ENCODE measurements around the gene SHC3. TPM values are rescaled to one million over a fixed set of nuclear protein-coding genes. Genes with fewer than 3 reads are reported as not detected.

SHC3 gene
- total RNA-seq, 1 donor from 2014 or later, result 0.05 TPM

- no peak for DNase-seq (ENCODE audit: low read depth)
These were observed 211.5 kb downstream of the SHC3 start for GRCh38 chr9:88966894-88967676.

GRCh38 chr9:88965473-88965872, 213.1 kb downstream of the SHC3 start:
- DNase-seq (ENCODE audit: low read depth), result no peak

DNA sequence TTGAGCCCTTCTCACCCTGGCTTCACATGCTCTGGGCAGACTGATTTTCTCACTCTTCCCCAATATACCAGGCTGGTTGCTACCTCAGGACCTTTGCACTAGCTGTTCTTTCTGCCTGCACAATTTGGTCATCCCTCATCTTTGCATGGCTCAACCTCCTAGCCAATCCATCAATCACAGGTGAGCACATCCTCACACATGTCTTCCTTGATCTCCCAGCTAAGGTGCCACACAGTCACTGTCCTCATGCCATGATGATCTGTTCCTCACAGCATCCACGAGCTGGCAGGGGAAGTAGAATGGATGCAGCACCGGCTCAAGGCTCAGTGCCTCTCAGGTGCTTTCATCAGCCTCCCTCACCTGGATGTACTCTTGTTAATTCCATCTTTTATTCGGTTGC, 218.0 kb downstream of the SHC3 start:
- DNase-seq (ENCODE audit: low read depth), result no peak

- no peak for DNase-seq (ENCODE audit: low read depth)
These were observed 218.7 kb downstream of the SHC3 start for GRCh38 chr9:88959727-88960469.

DNA sequence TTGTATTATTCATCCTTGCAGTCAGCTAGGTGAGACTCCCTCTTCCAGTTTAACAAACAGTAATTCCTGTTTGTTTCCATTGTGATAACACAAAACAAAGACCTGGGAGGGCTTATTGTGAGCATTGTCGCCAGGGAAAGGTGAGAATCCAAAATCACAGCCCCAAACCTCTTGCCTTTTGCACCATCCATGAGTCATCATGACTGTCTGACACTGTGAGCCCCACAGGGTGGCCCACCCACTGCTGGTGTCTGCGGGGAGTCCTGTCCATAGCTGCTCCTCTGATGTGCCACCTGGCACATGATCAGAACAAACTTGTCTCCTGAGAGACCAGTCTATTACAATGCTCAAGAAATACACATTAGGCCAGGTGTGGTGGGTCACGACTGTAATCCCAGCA, 221.1 kb downstream of the SHC3 start:
- DNase-seq (ENCODE audit: low read depth), result no peak

Other genes starting within 250 kb of the SHC3 start
- 0.70 and 1.3 TPM in 2 replicates for gene S1PR3, start 187.3 kb downstream of the SHC3 start, total RNA-seq
- gene CKS2, start 132.4 kb upstream of the SHC3 start, total RNA-seq, result 18.6 and 25.5 TPM in 2 replicates
- 22.6 and 26.4 TPM in 2 replicates for gene SECISBP2, start 139.7 kb upstream of the SHC3 start, total RNA-seq

All from myocyte (in vitro differentiated cells).